H1 (cell line): ENCODE data around the gene TM9SF1. TPM values are rescaled to one million over a fixed set of nuclear protein-coding genes. Genes with fewer than 3 reads are reported as not detected.
A peak's percentile ranks its signal among the peaks of the same experiment; 100 is the strongest.

Source experiments
- CTCF ChIA-PET: fragments of 300-600 bp; sonication (Branson Sonifier 250); formaldehyde crosslinking; loops from one replicate; lab custom pipeline; 2021; ENCODE audit not compliant: partially characterized antibody; lab: Charles Lee
- POLR2A ChIA-PET: fragments of 300-600 bp; sonication (Branson Sonifier 250); formaldehyde crosslinking; loops from one replicate; lab custom pipeline; 2021; ENCODE audit warnings: inconsistent platforms; ENCODE audit not compliant: partially characterized antibody; lab: Charles Lee
- DNase-seq, 2 experiments: peaks; one replicate each; pipeline versions ENCODE4 v3.0.0 to v3.0.0-alpha.2; 2010 to 2022; ENCODE audit warnings: low spot score in 2 of 2, low read depth in 1 of 2, mixed read lengths in 1 of 2
- FAIRE-seq: peaks from 2 replicates; lab custom pipeline; 2011; peaks lifted over from hg19 to GRCh38; lab: Jason Lieb, UNC
- H2AFZ ChIP-seq: 2 replicates; pipeline ENCODE4 v1.8.1; 2012; ENCODE audit warnings: low read length, inconsistent platforms
- H2AK5ac ChIP-seq: 2 replicates; pipeline ENCODE4 v1.6.1; 2013; ENCODE audit warnings: low read depth, low read length
- H2BK120ac ChIP-seq: replicated peaks from 2 replicates; pipeline ENCODE3; 2013; ENCODE audit warnings: low read depth, low read length, inconsistent platforms
- H2BK12ac ChIP-seq: 2 replicates; pipeline ENCODE4 v1.6.1; 2013; ENCODE audit warnings: low read depth, low read length
- H2BK15ac ChIP-seq: 2 replicates; pipeline ENCODE4 v1.6.1; 2013; ENCODE audit warnings: low read length
- H2BK20ac ChIP-seq: 2 replicates; pipeline ENCODE4 v1.6.1; 2013; ENCODE audit warnings: low read length
- H2BK5ac ChIP-seq: 2 replicates; pipeline ENCODE4 v1.6.1; 2013; ENCODE audit warnings: low read depth, low read length
- H3K14ac ChIP-seq: 2 replicates; pipeline ENCODE4 v1.6.1; 2013; ENCODE audit warnings: inconsistent platforms; ENCODE audit not compliant: insufficient read length
- H3K18ac ChIP-seq: 2 replicates; pipeline ENCODE4 v1.6.1; 2013; ENCODE audit warnings: low read length; ENCODE audit errors: extremely low read depth
- H3K23ac ChIP-seq: 2 replicates; pipeline ENCODE4 v1.6.1; 2013; ENCODE audit warnings: inconsistent platforms; ENCODE audit not compliant: insufficient read length
- H3K23me2 ChIP-seq: 2 replicates; pipeline ENCODE4 v1.6.1; 2013; ENCODE audit warnings: low read depth, low read length
- H3K27ac ChIP-seq: 2 replicates; pipeline ENCODE4 v1.6.1; 2011; ENCODE audit warnings: low read depth, low read length, inconsistent platforms
- H3K27me3 ChIP-seq, 4 experiments: replicated peaks in 1 of 4; 1 replicate in 1 of 4; 2 replicates in 3 of 4; pipeline versions ENCODE4 v1.6.1 to v1.8.1; 2011 to 2013; ENCODE audit warnings: low read length in 3 of 4, mild to moderate bottlenecking in 3 of 4, inconsistent platforms in 2 of 4, mixed read lengths in 2 of 4, moderate library complexity in 1 of 4; ENCODE audit not compliant: control insufficient read depth in 3 of 4, insufficient read depth in 3 of 4; ENCODE audit errors: extremely low read depth in 1 of 4
- H3K36me3 ChIP-seq, 4 experiments: 2 replicates each; pipeline versions ENCODE4 v1.6.1 to v1.8.1; 2011 to 2013; ENCODE audit warnings: mild to moderate bottlenecking in 4 of 4, low read length in 3 of 4, moderate library complexity in 2 of 4, control low read depth in 1 of 4, inconsistent platforms in 1 of 4; ENCODE audit not compliant: insufficient read depth in 4 of 4, control insufficient read depth in 2 of 4
- H3K4ac ChIP-seq: replicated peaks from 2 replicates; pipeline ENCODE3; 2013; ENCODE audit warnings: low read length, low read depth, mixed read lengths, inconsistent platforms; ENCODE audit not compliant: insufficient read length
- H3K4me1 ChIP-seq, 4 experiments: replicated peaks in 1 of 4; 1 replicate in 1 of 4; 2 replicates in 3 of 4; pipeline versions ENCODE4 v1.6.1 to v1.8.1; 2011 to 2013; ENCODE audit warnings: low read length in 3 of 4, inconsistent platforms in 2 of 4, mixed read lengths in 1 of 4; ENCODE audit not compliant: insufficient read depth in 4 of 4, control insufficient read depth in 3 of 4
- H3K4me2 ChIP-seq, 2 experiments: 2 replicates each; pipeline versions ENCODE4 v1.6.1 to v1.8.1; 2011 to 2013; ENCODE audit warnings: low read depth in 2 of 2, low read length in 2 of 2, control low read depth in 1 of 2, inconsistent platforms in 1 of 2, mild to moderate bottlenecking in 1 of 2; ENCODE audit not compliant: insufficient read depth in 1 of 2
- H3K4me3 ChIP-seq, 4 experiments: fragments of 200-600, 300-600 bp in 1 of 4; sonication (generic), shearing (Covaris generic), sonication (Bioruptor Twin) in 1 of 4; 2 replicates each; pipeline versions ENCODE4 v1.5.1 to v1.8.1; 2011 to 2016; ENCODE audit warnings: low read length in 4 of 4, low read depth in 3 of 4, control low read depth in 2 of 4, inconsistent platforms in 2 of 4, mild to moderate bottlenecking in 2 of 4, mixed read lengths in 1 of 4, moderate library complexity in 1 of 4; ENCODE audit not compliant: insufficient read depth in 2 of 4; ENCODE audit errors: extremely low read depth in 1 of 4
- H3K56ac ChIP-seq: replicated peaks from 2 replicates; pipeline ENCODE3; 2013; ENCODE audit warnings: low read depth, mild to moderate bottlenecking, mixed read lengths, low read length, inconsistent platforms; ENCODE audit not compliant: insufficient read length
- H3K79me1 ChIP-seq: 2 replicates; pipeline ENCODE4 v1.6.1; 2013; ENCODE audit warnings: low read depth, low read length, control low read depth
- H3K79me2 ChIP-seq, 2 experiments: 2 replicates each; pipeline versions ENCODE4 v1.6.1 to v1.8.1; 2012 to 2013; ENCODE audit warnings: low read length in 2 of 2, mild to moderate bottlenecking in 2 of 2, inconsistent platforms in 1 of 2; ENCODE audit not compliant: insufficient read depth in 2 of 2, control insufficient read depth in 1 of 2
- H3K9ac ChIP-seq, 4 experiments: replicated peaks in 1 of 4; 1 replicate in 1 of 4; 2 replicates in 3 of 4; pipeline versions ENCODE4 v1.6.1 to v1.8.1; 2011 to 2013; ENCODE audit warnings: low read depth in 3 of 4, low read length in 3 of 4, control low read depth in 2 of 4, mild to moderate bottlenecking in 2 of 4, moderate library complexity in 2 of 4, inconsistent platforms in 1 of 4; ENCODE audit errors: extremely low read depth in 1 of 4
- H3K9me3 ChIP-seq, 2 experiments: 2 replicates each; pipeline versions ENCODE4 v1.6.1 to v1.8.1; 2012 to 2013; ENCODE audit warnings: mild to moderate bottlenecking in 2 of 2, moderate library complexity in 2 of 2, control low read depth in 1 of 2, inconsistent platforms in 1 of 2, low read depth in 1 of 2, low read length in 1 of 2, mixed read lengths in 1 of 2; ENCODE audit not compliant: insufficient read depth in 2 of 2
- H4K20me1 ChIP-seq, 2 experiments: replicated peaks in 1 of 2; 2 replicates each; pipeline versions ENCODE3 to v1.8.1; 2011 to 2013; ENCODE audit warnings: inconsistent platforms in 2 of 2, low read length in 2 of 2, mild to moderate bottlenecking in 1 of 2; ENCODE audit not compliant: insufficient read depth in 2 of 2, control insufficient read depth in 1 of 2
- H4K5ac ChIP-seq: 2 replicates; pipeline ENCODE4 v1.6.1; 2013; ENCODE audit warnings: low read length, low read depth, mixed read lengths, inconsistent platforms; ENCODE audit not compliant: insufficient read length
- H4K8ac ChIP-seq: 2 replicates; pipeline ENCODE4 v1.8.0; 2013; ENCODE audit warnings: mild to moderate bottlenecking, moderate library complexity, low read length, inconsistent platforms; ENCODE audit not compliant: insufficient read depth; ENCODE audit errors: extremely low read depth
- H4K91ac ChIP-seq: replicated peaks from 2 replicates; pipeline ENCODE3; 2013; ENCODE audit warnings: low read length, mixed read lengths, inconsistent platforms; ENCODE audit not compliant: insufficient read length
- POLR2AphosphoS5 ChIP-seq: IDR thresholded peaks from 2 replicates; pipeline ENCODE4 v1.6.1; 2011; ENCODE audit warnings: low read depth, low read length
- SIN3A ChIP-seq, 2 experiments: IDR thresholded peaks in 1 of 2; conservative IDR thresholded peaks in 1 of 2; 2 replicates each; pipeline ENCODE4 v1.6.1; 2011 to 2012; ENCODE audit warnings: low read length in 2 of 2, improper control_type of control experiment in 1 of 2, low read depth in 1 of 2, mild to moderate bottlenecking in 1 of 2
- SP2 ChIP-seq: IDR thresholded peaks from 2 replicates; pipeline ENCODE4 v1.6.1; 2012; ENCODE audit warnings: mild to moderate bottlenecking, low read length, inconsistent platforms
- WGBS, 2 experiments: shearing (Covaris generic) in 1 of 2; methylation state at CpG; one replicate each; pipeline versions ENCODE4 v1.1.6 to v1.1.7; 2013 to 2015; ENCODE audit warnings: low lambda C conversion rate in 2 of 2, mixed read lengths in 2 of 2, inconsistent platforms in 1 of 2, low coverage in 1 of 2, missing lambda C conversion rate in 1 of 2; ENCODE audit not compliant: insufficient replicate concordance in 2 of 2, insufficient coverage in 1 of 2, insufficient read length in 1 of 2; ENCODE audit errors: extremely low coverage in 1 of 2, missing lambda C conversion rate in 1 of 2; 5-methylcytosine and 5-hydroxymethylcytosine counted together
- polyA plus RNA-seq, 7 experiments: library from polyadenylated mRNA; depleted of rRNA in 3 of 7; stranded (reverse) in 5 of 7; unstranded in 2 of 7; fragments of >200 nt in 5 of 7; fragments of 200-250 nt in 2 of 7; gene quantifications; 1 replicate in 5 of 7; 2 replicates in 1 of 7; 4 replicates in 1 of 7; pipeline versions ENCODE4 v1.2.1 to v1.2.3, GENCODE V29; 2011 to 2013; ENCODE audit warnings: missing spikeins in 2 of 7, mixed read lengths in 2 of 7
- total RNA-seq: library from RNA; stranded (reverse); fragmentation: NEBNext Ultra II Directional; extraction: Animal tissue kit (Norgen Biotek cat#: 25700); gene quantifications from 2 replicates; pipeline ENCODE4 v1.2.1, GENCODE V29; 2021

Gene TM9SF1
- total and polyA plus RNA-seq, 2 of the 8 experiments (the other 6 are each of a cell fraction or from before 2014, with no cell fraction given), result 22.2 to 29.2 TPM

DNA sequence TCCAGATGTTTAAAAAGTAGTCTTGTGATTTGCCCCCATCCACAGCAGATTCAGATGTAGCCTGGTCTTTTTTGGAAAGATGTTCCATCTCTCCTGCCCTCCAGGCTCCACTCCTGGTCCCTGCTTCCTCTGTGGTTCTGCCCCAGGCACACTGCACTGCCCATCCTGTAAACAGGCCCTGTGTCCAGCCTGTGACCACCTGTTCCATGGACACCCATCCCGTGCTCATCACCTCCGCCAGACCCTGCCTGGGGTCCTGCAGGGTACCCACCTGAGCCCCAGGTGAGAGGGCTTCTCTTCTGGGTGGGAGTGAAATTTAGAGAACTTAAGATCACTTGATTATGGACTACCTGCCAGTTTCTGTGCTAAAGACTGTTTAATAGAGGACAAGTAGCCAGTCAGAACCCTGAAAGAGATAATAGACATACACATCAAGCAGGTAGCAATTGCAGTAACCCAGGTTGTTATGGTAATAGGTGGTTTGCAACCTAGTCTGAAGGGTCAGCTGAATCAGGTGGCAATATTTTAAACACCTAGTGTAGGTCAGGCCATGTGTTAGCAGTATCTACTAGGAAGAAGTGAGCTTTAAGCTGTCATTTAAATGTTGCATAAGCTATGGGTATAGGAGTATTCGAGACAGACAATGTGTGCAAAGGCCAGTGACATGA is 45.8 kb downstream of the TM9SF1 start:
- no peak overlapping the region for H4K8ac ChIP-seq
- H2BK120ac ChIP-seq, result no peak overlapping the region
- H3K4ac ChIP-seq, result no peak overlapping the region
- H3K9me3 ChIP-seq, result no peaks in the 10 kb centered on the region
- POLR2A ChIA-PET, result interaction anchor here (0.8 to 9.6 kb wide), 16 partner anchors 8 to 91 kb away, joined by 3 to 86 read pairs (median 6); partner anchors contain the start of genes EMC9, IRF9, PCK2 and PSME1
- FAIRE-seq (no peak), DNase-seq (no peak)
- no peak overlapping the region for H2BK5ac ChIP-seq
- H3K18ac ChIP-seq, result no peak overlapping the region
- TF ChIP-seq SIN3A (conservative IDR thresholded peaks at IDR 0.05 in 1 of 2, IDR thresholded peaks at IDR 0.05 in 1 of 2; ENCODE audit: low read depth in 1 of 2, low read length in 2 of 2) (no peak), POLR2AphosphoS5 (no peak), SP2 (no peak)
- H3K4me2 ChIP-seq, result no peak overlapping the region
- H3K23ac ChIP-seq, result no peak overlapping the region
- H4K91ac ChIP-seq, result no peak overlapping the region
- 0 out of 2 replicates have a peak overlapping the region, but pooled peaks have one; percentile 71 for H2AK5ac ChIP-seq
- H2BK15ac ChIP-seq, result no peak overlapping the region
- H3K79me1 ChIP-seq, result peaks cover 11% of the 10 kb centered on the region; the same call in 1 of the 2 replicates
- no peak overlapping the region for H3K14ac ChIP-seq
- no peak overlapping the region for H3K4me3 ChIP-seq
- H3K27ac ChIP-seq, result no peak overlapping the region
- H3K9ac ChIP-seq, result no peak overlapping the region
- peaks cover 10% of the 10 kb centered on the region for H3K23me2 ChIP-seq
- no peak overlapping the region for H3K56ac ChIP-seq
- no peak overlapping the region for H2BK12ac ChIP-seq
- WGBS, 2 experiments, result 92% methylated on average over 3 of the region's 3 CpGs; no CpG with 5 or more reads in 1 of the 2 experiments
- peaks cover 0 to 10% (median 7%) of the 10 kb centered on the region in 4 experiments; a peak in 5 of 7 replicates for H3K4me1 ChIP-seq
- H3K79me2 ChIP-seq, result peaks cover 0 to 28% of the 10 kb centered on the region in 2 experiments; a peak in 3 of 4 replicates
- H2BK20ac ChIP-seq, result no peak overlapping the region
- peaks cover 14 to 32% (median 29%) of the 10 kb centered on the region in 4 experiments for H3K36me3 ChIP-seq
- no peak overlapping the region for H4K5ac ChIP-seq
- peaks cover 0 to 19% of the 10 kb centered on the region in 2 experiments for H4K20me1 ChIP-seq
- no peak overlapping the region for H2AFZ ChIP-seq
- H3K27me3 ChIP-seq, result no peaks in the 10 kb centered on the region
- CTCF ChIA-PET, result interaction anchor here (1.0 to 3.7 kb wide), 8 partner anchors 8 to 60 kb away, joined by 3 to 26 read pairs (median 5); partner anchors contain the start of genes EMC9, IRF9 and PSME1
